ENCODE results near the gene PCDHA4.

- TF ChIP-seq EZH2 (IDR thresholded peaks at IDR 0.05) (no peak), POLR2AphosphoS5 (IDR thresholded peaks at IDR 0.05; ENCODE audit: borderline replicate concordance, low read depth, low read length) (no peak), FOXP2 (optimal IDR thresholded peaks at IDR 0.05; ENCODE audit: control extremely low read depth, extremely low read length, insufficient read depth) (no peak)
These were observed 21.5 kb downstream of the PCDHA4 start for GRCh38 chr5:140828362-140828737.
